Lower leg skin (tissue), 3 donors: ENCODE data around the gene SCFD2.

Experiments
- CTCF ChIP-seq, 3 donors: fragments of 450-650 bp; IDR thresholded peaks; one replicate each; pipeline ENCODE4 v1.5.1; 2016; ENCODE audit warnings: antibody characterized with exemption in 3 of 3, mild to moderate bottlenecking in 3 of 3, moderate library complexity in 2 of 3
- POLR2A ChIP-seq, 2 donors: fragments of 450-650 bp; IDR thresholded peaks; one replicate each; pipeline ENCODE4 v1.6.1; 2016 to 2017; ENCODE audit warnings: antibody characterized with exemption in 2 of 2, mild to moderate bottlenecking in 1 of 2, moderate library complexity in 1 of 2

GRCh38 chr4:52948057-52948423, 417.8 kb downstream of the SCFD2 start:
- TF ChIP-seq CTCF (IDR thresholded peaks at IDR 0.05), result no peak
- TF ChIP-seq POLR2A (IDR thresholded peaks at IDR 0.05), result no peak
